IMR-90 (cell line): ENCODE data around the gene RYR1. TPM values are rescaled to one million over a fixed set of nuclear protein-coding genes. Genes with fewer than 3 reads are reported as not detected.

Source experiments
- ATAC-seq: fragments of 200-7000 bp; cut with Tn5 transposase; 2 replicates; pipeline ENCODE4 v1.9.1; 2020; ENCODE audit warnings: low read depth, mild to moderate bottlenecking, moderate library complexity
- BruUV-seq: library from RNA; stranded (reverse); fragments of 400-500 nt; replicated peaks from 2 replicates; lab custom pipeline; 2021; lab: Mats Ljungman, UMichigan
- CTCF ChIA-PET: fragments of 300-600 bp; formaldehyde crosslinking; extraction: SDS; loops from one replicate; lab custom pipeline; 2021; ENCODE audit warnings: antibody characterized with exemption; lab: Yijun Ruan, JAX
- POLR2A ChIA-PET: fragments of 300-600 bp; sonication (Branson Sonifier 250); formaldehyde crosslinking; loops from one replicate; lab custom pipeline; 2022; ENCODE audit warnings: antibody characterized with exemption; ENCODE audit not compliant: unreplicated experiment; lab: Charles Lee
- DNase-seq: peaks from one replicate; pipeline ENCODE4 v3.0.0; 2013
- H2AFZ ChIP-seq: replicated peaks from 2 replicates; pipeline ENCODE3; 2013; ENCODE audit warnings: low read length, mild to moderate bottlenecking; ENCODE audit not compliant: poor library complexity
- H2AK5ac ChIP-seq: 2 replicates; pipeline ENCODE4 v1.6.1; 2013; ENCODE audit warnings: low read depth, low read length, inconsistent platforms
- H2AK9ac ChIP-seq: replicated peaks from 2 replicates; pipeline ENCODE3; 2013; ENCODE audit warnings: mild to moderate bottlenecking, low read depth, low read length, moderate library complexity; ENCODE audit not compliant: poor library complexity
- H2BK120ac ChIP-seq: 2 replicates; pipeline ENCODE4 v1.6.1; 2013; ENCODE audit warnings: low read depth, low read length, inconsistent platforms
- H2BK15ac ChIP-seq: 3 replicates; pipeline ENCODE4 v1.6.1; 2013; ENCODE audit warnings: low read depth, low read length, inconsistent platforms
- H2BK20ac ChIP-seq: 2 replicates; pipeline ENCODE4 v1.6.1; 2013; ENCODE audit warnings: low read depth, mild to moderate bottlenecking, inconsistent platforms, low read length, moderate library complexity
- H2BK5ac ChIP-seq: 2 replicates; pipeline ENCODE4 v1.6.1; 2013; ENCODE audit warnings: mild to moderate bottlenecking, low read depth, low read length, inconsistent platforms; ENCODE audit not compliant: poor library complexity, severe bottlenecking
- H3K14ac ChIP-seq: replicated peaks from 2 replicates; pipeline ENCODE4 v1.6.1; 2013; ENCODE audit warnings: low read depth, low read length, inconsistent platforms
- H3K18ac ChIP-seq: 2 replicates; pipeline ENCODE4 v1.6.1; 2013; ENCODE audit warnings: low read depth, low read length, control low read depth
- H3K23ac ChIP-seq: 2 replicates; pipeline ENCODE4 v1.6.1; 2013; ENCODE audit warnings: low read depth, low read length, inconsistent platforms
- H3K27ac ChIP-seq: 2 replicates; pipeline ENCODE4 v1.5.1; 2013; ENCODE audit warnings: mild to moderate bottlenecking, control low read depth, low read length; ENCODE audit not compliant: insufficient read depth
- H3K27me3 ChIP-seq: 2 replicates; pipeline ENCODE4 v1.6.1; 2013; ENCODE audit warnings: low read length; ENCODE audit not compliant: control insufficient read depth, insufficient read depth
- H3K36me3 ChIP-seq: 2 replicates; pipeline ENCODE4 v1.6.1; 2013; ENCODE audit warnings: low read length, mixed read lengths; ENCODE audit not compliant: control insufficient read depth, insufficient read depth
- H3K4ac ChIP-seq: 2 replicates; pipeline ENCODE4 v1.6.1; 2013; ENCODE audit warnings: low read depth, low read length, inconsistent platforms
- H3K4me1 ChIP-seq: 2 replicates; pipeline ENCODE4 v1.6.1; 2013; ENCODE audit warnings: low read length, mixed read lengths; ENCODE audit not compliant: control insufficient read depth, insufficient read depth
- H3K4me2 ChIP-seq: 2 replicates; pipeline ENCODE4 v1.6.1; 2013; ENCODE audit warnings: low read depth, mild to moderate bottlenecking, control low read depth, low read length, moderate library complexity
- H3K4me3 ChIP-seq: 2 replicates; pipeline ENCODE4 v1.5.1; 2013; ENCODE audit warnings: low read depth, mild to moderate bottlenecking, control low read depth, low read length, moderate library complexity; ENCODE audit not compliant: insufficient read depth
- H3K56ac ChIP-seq: 2 replicates; pipeline ENCODE4 v1.6.1; 2013; ENCODE audit warnings: low read length, inconsistent platforms; ENCODE audit not compliant: insufficient read depth; ENCODE audit errors: extremely low read depth
- H3K79me1 ChIP-seq, 2 experiments: 2 replicates each; pipeline ENCODE4 v1.6.1; 2013; ENCODE audit warnings: low read length in 2 of 2, inconsistent platforms in 1 of 2, low read depth in 1 of 2
- H3K9ac ChIP-seq: 2 replicates; pipeline ENCODE4 v1.6.1; 2013; ENCODE audit warnings: low read depth, low read length, control low read depth
- H3K9me1 ChIP-seq: 2 replicates; pipeline ENCODE4 v1.6.1; 2013; ENCODE audit warnings: low read length, inconsistent platforms; ENCODE audit not compliant: insufficient read depth
- H3K9me3 ChIP-seq: 2 replicates; pipeline ENCODE4 v1.6.1; 2013; ENCODE audit warnings: low read length; ENCODE audit not compliant: control insufficient read depth, insufficient read depth
- H4K20me1 ChIP-seq: 2 replicates; pipeline ENCODE4 v1.6.1; 2013; ENCODE audit warnings: low read length, inconsistent platforms; ENCODE audit not compliant: insufficient read depth
- H4K5ac ChIP-seq: 2 replicates; pipeline ENCODE4 v1.6.1; 2013; ENCODE audit warnings: mild to moderate bottlenecking, low read depth, low read length, control low read depth
- H4K8ac ChIP-seq, 2 experiments: 2 replicates each; pipeline ENCODE4 v1.6.1; 2013; ENCODE audit warnings: low read depth in 2 of 2, low read length in 2 of 2, control low read depth in 1 of 2, inconsistent platforms in 1 of 2
- H4K91ac ChIP-seq: 2 replicates; pipeline ENCODE4 v1.6.1; 2013; ENCODE audit warnings: low read depth, low read length, inconsistent platforms; ENCODE audit not compliant: insufficient read depth
- BHLHE40 ChIP-seq: fragments of 150-350 bp; IDR thresholded peaks from 2 replicates; pipeline ENCODE4 v1.6.1; 2016; ENCODE audit warnings: mild to moderate bottlenecking, low read depth, low read length
- CHD1 ChIP-seq: IDR thresholded peaks from 2 replicates; pipeline ENCODE4 v1.6.1; 2012; ENCODE audit warnings: low read depth, low read length, improper control_type of control experiment
- FOS ChIP-seq: fragments of 150-350 bp; IDR thresholded peaks from 2 replicates; pipeline ENCODE4 v1.6.1; 2016; ENCODE audit warnings: low read depth, low read length
- MAZ ChIP-seq: IDR thresholded peaks from 2 replicates; pipeline ENCODE4 v1.6.1; 2012; ENCODE audit warnings: low read depth, mild to moderate bottlenecking, low read length, improper control_type of control experiment, moderate library complexity, borderline replicate concordance
- MXI1 ChIP-seq: IDR thresholded peaks from 2 replicates; pipeline ENCODE4 v1.6.1; 2012; ENCODE audit warnings: low read depth, mild to moderate bottlenecking, low read length, moderate library complexity, borderline replicate concordance
- NFE2L2 ChIP-seq: fragments of 150-350 bp; IDR thresholded peaks from 2 replicates; pipeline ENCODE4 v1.6.1; 2016; ENCODE audit warnings: low read depth, mild to moderate bottlenecking, low read length
- POLR2A ChIP-seq: IDR thresholded peaks from 2 replicates; pipeline ENCODE4 v1.6.1; 2012; ENCODE audit warnings: mild to moderate bottlenecking, low read depth, low read length
- RAD21 ChIP-seq: IDR thresholded peaks from 2 replicates; pipeline ENCODE4 v1.6.1; 2012; ENCODE audit warnings: low read length, improper control_type of control experiment
- RFX5 ChIP-seq: IDR thresholded peaks from 2 replicates; pipeline ENCODE4 v1.8.0; 2012; ENCODE audit warnings: low read depth, mild to moderate bottlenecking, low read length, moderate library complexity
- SMC3 ChIP-seq: fragments of 150-350 bp; IDR thresholded peaks from 2 replicates; pipeline ENCODE4 v1.6.1; 2016; ENCODE audit warnings: low read depth, mild to moderate bottlenecking, antibody characterized with exemption, low read length, moderate library complexity
- USF2 ChIP-seq: fragments of 150-350 bp; IDR thresholded peaks from 2 replicates; pipeline ENCODE4 v1.6.1; 2017; ENCODE audit warnings: mild to moderate bottlenecking, antibody characterized with exemption, low read length, low read depth
- WGBS, 2 experiments: methylation state at CpG; one replicate each; pipeline versions ENCODE4 v1.1.5 to v1.1.7; 2013; ENCODE audit warnings: missing lambda C conversion rate in 2 of 2; ENCODE audit not compliant: insufficient read length in 1 of 2; ENCODE audit errors: extremely low coverage in 2 of 2; 5-methylcytosine and 5-hydroxymethylcytosine counted together
- dilution Hi-C: fragments of 300-500 bp; cut with HindIII; formaldehyde crosslinking; loops from one replicate; pipeline ENCODE4 v1.14.3; 2018; ENCODE audit warnings: low sequenced_read_pairs; ENCODE audit not compliant: unreplicated experiment
- in situ Hi-C: fragments of 300-500 bp; cut with MboI; formaldehyde crosslinking; loops from 3 replicates; pipeline ENCODE4 v1.14.3; 2019; ENCODE audit warnings: low sequenced_read_pairs, inconsistent platforms, mixed read lengths
- intact Hi-C: fragments of 100-400 bp; cut with micrococcal nuclease; formaldehyde crosslinking; loops from 2 replicates; pipeline ENCODE4 v1.10.0; 2022
- polyA plus RNA-seq, 3 experiments: library from polyadenylated mRNA; depleted of rRNA; stranded (reverse); fragments of >200 nt; gene quantifications; 2 replicates each; pipeline ENCODE4 v1.2.3, GENCODE V29; 2012; ENCODE audit warnings: low replicate concordance in 1 of 3
- total RNA-seq: library from RNA; depleted of rRNA; stranded (reverse); fragments of >200 nt; gene quantifications from 2 replicates; pipeline ENCODE4 v1.2.3, GENCODE V29; 2012
- TF ChIP-seq, protein P1 (sequence below): conservative IDR thresholded peaks from 2 replicates; pipeline ENCODE4 v1.5.1; 2012; ENCODE audit warnings: mild to moderate bottlenecking, low read depth, low read length, improper control_type of control experiment

Gene RYR1
- total and polyA plus RNA-seq, 2 of the 4 experiments (the other 2 are of a cell fraction), result not detected

DNA sequence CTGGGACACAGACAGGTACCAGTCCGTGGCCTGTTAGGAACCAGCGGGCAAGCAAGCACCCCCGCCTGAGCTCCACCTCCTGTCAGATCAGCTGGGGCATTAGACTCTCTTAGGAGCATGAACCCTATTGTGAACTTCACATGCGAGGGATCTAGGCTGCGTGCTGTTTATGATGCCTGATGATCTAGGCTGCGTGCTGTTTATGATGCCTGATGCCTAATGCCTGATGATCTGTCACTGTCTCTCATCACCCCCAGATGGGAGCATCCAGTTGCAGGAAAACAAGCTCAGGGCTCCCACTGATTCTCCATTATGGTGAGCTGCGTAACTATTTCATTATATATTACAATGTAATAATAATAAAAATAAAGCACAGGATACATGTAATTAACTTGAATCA, 11.1 kb upstream of the RYR1 start:
- CTCF ChIA-PET, result no interaction called here
- H2AFZ ChIP-seq, result no peak overlapping the region
- H3K23ac ChIP-seq, result no peak overlapping the region
- no peak overlapping the region for H3K9ac ChIP-seq
- H3K9me3 ChIP-seq, result no peaks in the 10 kb centered on the region
- H3K27ac ChIP-seq, result no peak overlapping the region
- no peak overlapping the region for H2BK20ac ChIP-seq
- no peak overlapping the region for H4K5ac ChIP-seq
- intact Hi-C loops, result no loop called here
- no peak overlapping the region for H4K91ac ChIP-seq
- no peaks in the 10 kb centered on the region for H3K79me1 ChIP-seq
- no peak overlapping the region for H3K4me2 ChIP-seq
- no peaks in the 10 kb centered on the region for H4K20me1 ChIP-seq
- H2AK9ac ChIP-seq, result peak overlapping the region; percentile 13
- dilution Hi-C loops, result no loop called here
- H3K4me1 ChIP-seq, result no peaks in the 10 kb centered on the region
- 64% methylated on average over 5 of the region's 7 CpGs; no CpG with 5 or more reads in 1 of the 2 experiments for WGBS, 2 experiments
- no peak overlapping the region for H3K18ac ChIP-seq
- no peak overlapping the region for H2BK15ac ChIP-seq
- H3K9me1 ChIP-seq, result 0 out of 2 replicates have a peak, but pooled peaks cover 2% of the 10 kb centered on the region
- H3K27me3 ChIP-seq, result peaks cover 40% of the 10 kb centered on the region
- ATAC-seq (no peak), DNase-seq (no peak)
- H3K14ac ChIP-seq, result no peak overlapping the region
- H3K56ac ChIP-seq, result no peak overlapping the region
- no peak overlapping the region for H2AK5ac ChIP-seq
- H3K4ac ChIP-seq, result no peak overlapping the region
- no peak overlapping the region for H2BK5ac ChIP-seq
- H4K8ac ChIP-seq, result no peak overlapping the region
- TF ChIP-seq RFX5 (no peak), CHD1 (no peak), RAD21 (no peak), BHLHE40 (no peak), USF2 (no peak), SMC3 (no peak), POLR2A (no peak), MXI1 (no peak), FOS (no peak), NFE2L2 (no peak), MAZ (no peak)
- TF ChIP-seq, protein P1, sequence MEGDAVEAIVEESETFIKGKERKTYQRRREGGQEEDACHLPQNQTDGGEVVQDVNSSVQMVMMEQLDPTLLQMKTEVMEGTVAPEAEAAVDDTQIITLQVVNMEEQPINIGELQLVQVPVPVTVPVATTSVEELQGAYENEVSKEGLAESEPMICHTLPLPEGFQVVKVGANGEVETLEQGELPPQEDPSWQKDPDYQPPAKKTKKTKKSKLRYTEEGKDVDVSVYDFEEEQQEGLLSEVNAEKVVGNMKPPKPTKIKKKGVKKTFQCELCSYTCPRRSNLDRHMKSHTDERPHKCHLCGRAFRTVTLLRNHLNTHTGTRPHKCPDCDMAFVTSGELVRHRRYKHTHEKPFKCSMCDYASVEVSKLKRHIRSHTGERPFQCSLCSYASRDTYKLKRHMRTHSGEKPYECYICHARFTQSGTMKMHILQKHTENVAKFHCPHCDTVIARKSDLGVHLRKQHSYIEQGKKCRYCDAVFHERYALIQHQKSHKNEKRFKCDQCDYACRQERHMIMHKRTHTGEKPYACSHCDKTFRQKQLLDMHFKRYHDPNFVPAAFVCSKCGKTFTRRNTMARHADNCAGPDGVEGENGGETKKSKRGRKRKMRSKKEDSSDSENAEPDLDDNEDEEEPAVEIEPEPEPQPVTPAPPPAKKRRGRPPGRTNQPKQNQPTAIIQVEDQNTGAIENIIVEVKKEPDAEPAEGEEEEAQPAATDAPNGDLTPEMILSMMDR, result no peak
- BruUV-seq, result no TSS peak
- no peak overlapping the region for H3K4me3 ChIP-seq
- H2BK120ac ChIP-seq, result no peak overlapping the region
- H3K36me3 ChIP-seq, result no peaks in the 10 kb centered on the region
- POLR2A ChIA-PET, result no interaction called here
- in situ Hi-C loops, result loop anchor here (25.0 kb wide), 1 partner anchor 515 kb away; the partner anchor contains the start of genes MRPS12 and SARS2
